ENCODE measurements around the gene GTF2B. TPM values are rescaled to one million over a fixed set of nuclear protein-coding genes. Genes with fewer than 3 reads are reported as not detected.

Gene GTF2B
- total and polyA plus RNA-seq, 2 experiments from 2014 or later: 19.8 to 19.9 TPM

GRCh38 chr1:88917321-88918025 is 26.1 kb upstream of the GTF2B start:
- TF ChIP-seq ZNF114 (CRISPR knock-in tag; IDR thresholded peaks at IDR 0.05) (no peak), CREB1 (CRISPR knock-in tag; IDR thresholded peaks at IDR 0.05; ENCODE audit: low read depth) (no peak), JUNB (IDR thresholded peaks at IDR 0.05; ENCODE audit: unreplicated experiment) (no peak), POLR2AphosphoS5 (IDR thresholded peaks at IDR 0.05; ENCODE audit: low read depth) (no peak), ZNF331 (CRISPR knock-in tag; IDR thresholded peaks at IDR 0.05; ENCODE audit: low read depth) (no peak), ZNF462 (CRISPR knock-in tag; IDR thresholded peaks at IDR 0.05) (no peak), EZH2phosphoT487 (IDR thresholded peaks at IDR 0.05; ENCODE audit: unreplicated experiment) (no peak), STAT1 (IDR thresholded peaks at IDR 0.05; ENCODE audit: unreplicated experiment) (no peak), REST (IDR thresholded peaks at IDR 0.05; ENCODE audit: unreplicated experiment) (no peak)
- no peak overlapping the region for H3K27ac Mint-ChIP-seq
- peaks cover 18% of the 10 kb centered on the region; the same call in 2 of the 3 replicates for H3K36me3 Mint-ChIP-seq (ENCODE audit: low read depth)
- H3F3A ChIP-seq (replicated peaks; ENCODE audit: low read depth): no peaks in the 10 kb centered on the region
- no peak overlapping the region for H2AFZ ChIP-seq
- no peak overlapping the region for H3K27ac ChIP-seq (ENCODE audit: low read depth)
- no peak overlapping the region for H3K4me3 Mint-ChIP-seq
- H3K27me3 Mint-ChIP-seq (ENCODE audit: insufficient read depth, low read depth, poor library complexity): no peaks in the 10 kb centered on the region
- H3K27me3 ChIP-seq (ENCODE audit: insufficient read depth): no peaks in the 10 kb centered on the region
- ATAC-seq (no peak), DNase-seq (ENCODE audit: low spot score) (no peak)
- H4K20me1 ChIP-seq (replicated peaks; ENCODE audit: insufficient read depth): no peaks in the 10 kb centered on the region
- H3K36me3 ChIP-seq (ENCODE audit: insufficient read depth): no peaks in the 10 kb centered on the region
- peaks cover 10% of the 10 kb centered on the region; the same call in 2 of the 3 replicates for H3K9me3 Mint-ChIP-seq
- H3K4me1 Mint-ChIP-seq: no peaks in the 10 kb centered on the region; the same call in 2 of the 3 replicates
- no peak overlapping the region for H3K4me3 ChIP-seq
- no peaks in the 10 kb centered on the region for H3K4me1 ChIP-seq (ENCODE audit: insufficient read depth)
- no peaks in the 10 kb centered on the region for H3K9me2 ChIP-seq (ENCODE audit: insufficient read depth)
- H3K79me2 ChIP-seq (replicated peaks; ENCODE audit: insufficient read depth): no peaks in the 10 kb centered on the region
- no peak overlapping the region for H3K4me2 ChIP-seq
